GM21367 (cell line): ENCODE results near the gene FIGN.

Experiments used
- ATAC-seq: cut with Tn5 transposase; IDR thresholded peaks from one replicate; pipeline ENCODE4 v1.9.1; 2021; ENCODE audit not compliant: unreplicated experiment

The FIGN gene

DNA sequence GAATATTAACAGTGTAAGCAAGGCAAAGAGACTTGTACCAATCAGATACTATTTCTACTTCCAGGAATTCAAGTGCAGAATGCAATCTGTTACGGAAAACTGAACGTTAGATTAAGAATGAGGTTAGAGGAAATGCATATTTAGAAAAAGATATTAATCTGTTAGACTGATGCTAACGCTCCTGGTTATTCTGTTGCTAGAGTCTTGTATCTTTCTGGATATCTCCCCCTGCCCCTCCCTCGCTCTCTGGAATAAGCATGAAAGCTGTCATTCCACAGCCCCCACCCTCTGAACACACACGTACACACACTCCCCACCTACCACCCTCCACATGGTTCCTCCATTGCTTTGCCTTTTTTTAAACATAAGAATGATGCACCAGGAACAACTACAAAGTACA, 24.1 kb downstream of the FIGN start:
- no peak for ATAC-seq

DNA sequence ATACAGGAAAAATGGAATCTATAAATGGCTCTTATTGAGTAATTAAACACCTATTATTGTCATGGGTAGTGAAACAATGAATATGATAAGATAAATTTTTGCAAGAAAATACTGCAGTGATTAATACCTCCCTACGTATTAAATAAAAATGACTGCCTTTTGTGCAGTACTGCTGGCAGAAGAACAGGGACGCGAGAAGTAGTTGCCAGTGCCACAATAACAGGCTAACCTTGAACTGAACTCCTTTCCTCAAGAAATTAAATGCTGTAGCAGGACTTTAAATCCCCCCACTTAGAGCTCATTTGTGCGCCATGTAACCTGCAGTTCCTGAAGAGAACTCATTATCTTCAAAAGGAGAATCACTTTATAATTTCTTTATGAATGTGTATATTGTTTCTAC, 24.6 kb downstream of the FIGN start:
- ATAC-seq = no peak

DNA sequence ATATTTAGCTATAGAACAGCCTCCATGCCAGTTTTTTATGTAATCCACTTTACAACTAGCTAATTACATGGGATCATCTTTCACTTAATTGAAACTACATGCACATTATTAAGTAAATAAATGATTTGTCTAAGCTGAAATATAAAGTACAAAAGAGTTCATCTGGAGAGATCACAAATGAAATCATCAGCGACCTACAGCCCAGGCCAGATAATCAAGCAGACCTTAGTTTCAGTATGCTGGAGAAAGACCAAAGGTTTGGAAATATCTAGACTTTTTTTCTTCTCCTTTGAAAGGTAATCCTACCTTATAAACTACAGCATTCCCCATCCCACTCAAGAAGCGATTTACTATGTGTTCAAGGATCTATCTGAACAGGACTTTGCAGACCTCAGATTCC, 26.5 kb downstream of the FIGN start:
- ATAC-seq = no peak

DNA sequence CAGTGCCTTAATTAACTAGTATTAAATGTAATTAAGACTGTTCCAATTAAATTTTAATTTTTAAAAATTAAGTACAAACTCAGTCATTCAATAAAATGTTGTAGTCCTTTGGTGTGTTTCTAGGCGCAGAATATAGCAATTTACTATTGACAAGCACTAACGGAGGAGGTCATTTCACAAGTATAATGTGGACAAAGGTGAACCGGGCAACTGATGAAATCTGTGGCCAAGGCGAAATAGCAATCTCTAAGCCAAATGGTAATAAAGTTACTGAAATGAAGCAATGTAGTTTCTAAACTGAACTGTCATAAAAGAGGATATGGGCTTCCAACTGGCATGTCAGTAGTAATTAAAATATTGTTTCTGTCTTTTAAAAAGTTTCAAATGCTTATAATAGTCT, 27.5 kb downstream of the FIGN start:
- no peak for ATAC-seq

DNA sequence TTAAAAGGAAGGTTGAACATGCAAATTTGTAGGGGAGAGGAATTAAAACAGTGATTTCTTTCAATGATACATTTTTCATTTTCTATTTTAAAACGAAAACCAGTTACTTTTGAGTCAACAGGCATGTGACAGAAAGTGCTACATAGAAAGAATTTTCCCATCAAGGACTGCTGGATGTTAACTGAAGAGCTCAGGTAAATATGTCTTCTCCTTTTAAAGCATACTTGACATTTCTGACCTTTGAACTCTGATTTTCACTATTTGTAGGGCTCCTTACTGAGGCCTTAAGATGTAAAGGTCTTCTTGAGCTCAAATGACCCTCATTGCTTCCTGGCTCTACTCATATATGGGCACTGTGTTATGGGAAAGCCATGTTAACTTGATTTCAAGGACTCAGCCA, 32.4 kb downstream of the FIGN start:
- ATAC-seq = no peak

DNA sequence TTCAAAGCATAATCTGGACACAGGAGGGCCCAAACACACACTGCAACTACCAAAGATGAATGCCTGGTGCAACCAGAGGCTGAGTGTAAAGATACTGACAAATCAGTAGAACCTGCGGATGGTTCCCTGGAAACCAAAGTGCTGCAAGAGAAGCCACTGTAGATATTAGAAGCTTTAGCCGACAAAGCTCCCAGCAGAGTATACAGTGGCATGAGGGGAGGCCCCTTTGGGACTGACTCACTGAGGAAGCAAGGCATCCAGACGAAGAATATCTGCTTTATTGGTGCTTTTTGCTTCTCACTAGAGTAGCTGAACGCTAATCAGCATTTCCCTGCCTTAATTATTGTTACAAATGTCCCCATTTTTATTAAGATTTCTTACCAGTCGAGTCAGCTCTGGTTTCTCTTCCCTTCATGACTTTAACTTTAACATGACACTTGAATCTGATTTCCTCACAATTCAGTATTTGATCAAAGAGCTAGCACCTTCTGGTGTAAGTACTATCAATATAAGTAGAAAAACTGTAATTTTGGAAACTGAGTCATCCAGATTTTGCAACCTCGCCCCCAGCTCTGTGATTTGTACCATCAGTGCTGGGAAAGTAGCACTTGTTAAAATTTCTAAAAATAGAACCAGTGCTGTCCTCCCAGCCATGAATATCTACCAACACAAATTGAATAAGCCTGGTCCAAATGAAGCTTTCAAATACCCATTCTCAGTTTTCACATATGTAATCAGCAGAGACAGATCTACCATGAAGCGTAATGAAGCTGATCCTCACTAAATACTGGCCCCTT, 34.2 kb downstream of the FIGN start:
- no peak for ATAC-seq

DNA sequence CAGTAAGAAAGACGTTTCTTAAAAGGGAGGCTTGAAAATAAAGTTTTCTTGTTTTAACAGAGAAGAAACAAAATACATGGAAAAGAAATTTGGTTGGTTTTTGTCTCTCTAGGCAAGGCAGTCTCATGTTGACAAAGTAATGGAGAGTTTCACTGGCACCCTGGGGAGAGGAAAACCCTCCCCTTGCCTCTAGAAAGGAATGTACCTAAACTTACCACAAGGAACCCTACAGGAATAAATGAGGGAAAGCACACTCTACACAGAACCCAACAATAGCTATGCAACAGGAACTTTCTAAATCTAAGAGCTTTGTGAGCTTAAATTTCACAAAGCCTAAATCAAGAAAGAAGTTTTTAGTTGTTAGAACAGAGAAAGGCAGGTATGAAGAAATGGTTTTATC, 37.0 kb downstream of the FIGN start:
- ATAC-seq = no peak

DNA sequence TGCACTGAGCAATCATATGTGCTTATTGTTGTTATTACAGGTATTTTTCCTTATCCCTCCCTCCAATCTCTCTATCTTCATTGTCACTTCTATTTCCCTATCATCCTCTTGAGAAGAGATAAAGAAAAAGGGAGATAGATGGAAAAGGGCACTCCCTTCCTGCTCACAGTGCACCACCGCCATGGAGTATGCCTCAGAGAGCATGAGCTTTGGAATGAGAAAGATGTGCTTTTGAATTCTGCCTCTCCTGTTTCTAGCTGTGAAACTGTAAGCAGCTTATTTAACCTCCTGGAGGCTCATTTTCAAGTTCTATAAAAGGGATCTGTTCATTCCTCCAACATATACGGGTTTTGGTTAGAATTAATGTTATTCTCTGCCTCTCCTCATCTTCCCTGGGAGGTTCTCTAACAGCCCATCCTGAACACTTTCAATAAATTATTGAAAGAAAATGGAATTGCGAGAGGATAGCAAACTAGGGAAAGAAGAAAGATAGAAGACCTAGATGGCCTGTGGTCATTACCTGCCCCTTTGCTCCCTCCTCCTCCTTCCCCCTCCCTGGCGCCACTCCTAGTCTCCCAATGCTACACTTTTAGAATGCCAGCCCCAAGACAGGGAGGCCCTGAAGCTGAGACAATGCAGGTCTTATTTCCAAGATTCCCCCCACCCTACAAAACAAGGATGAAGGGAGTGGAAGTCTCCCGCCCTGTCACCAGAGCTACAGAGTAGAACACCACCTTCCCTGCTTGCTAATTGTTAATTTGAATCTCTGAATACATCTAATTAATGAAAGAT, 37.8 kb downstream of the FIGN start:
- no peak for ATAC-seq

DNA sequence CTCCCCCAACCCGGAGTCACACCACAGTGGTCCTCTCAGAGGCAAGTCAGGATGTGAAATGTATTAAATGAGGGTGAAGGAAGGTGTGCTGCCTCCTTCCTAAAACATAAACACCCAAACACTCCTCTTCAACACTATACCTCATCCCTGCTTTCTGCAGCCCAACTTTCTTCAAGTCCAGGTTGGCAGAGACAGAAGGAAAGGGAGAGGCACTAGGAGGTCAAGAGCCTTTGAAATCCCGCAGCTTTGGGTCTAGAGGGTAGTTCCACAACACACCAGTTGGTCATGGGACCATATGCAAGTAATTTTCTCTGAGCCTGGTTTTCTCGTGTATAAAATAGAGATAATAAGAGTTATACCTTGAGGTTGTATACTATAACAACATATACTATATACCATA, 38.4 kb downstream of the FIGN start:
- no peak for ATAC-seq

DNA sequence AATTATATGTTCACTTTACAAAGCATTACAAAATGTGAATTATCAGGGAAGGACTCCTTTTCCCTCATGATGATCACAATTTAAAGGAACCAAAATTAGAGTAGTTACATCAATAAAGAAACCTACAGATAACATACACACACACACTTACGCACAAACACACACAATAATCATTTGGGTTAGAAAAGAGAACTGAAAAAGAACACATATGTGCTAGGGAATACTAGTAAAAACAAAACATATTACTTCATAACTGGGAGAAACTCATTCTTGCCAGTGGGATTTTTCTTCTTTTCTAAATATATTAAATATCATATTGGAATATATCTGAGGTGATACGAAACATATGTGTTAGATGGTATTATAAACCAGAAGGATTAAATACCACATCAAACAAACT, 42.3 kb downstream of the FIGN start:
- no peak for ATAC-seq

DNA sequence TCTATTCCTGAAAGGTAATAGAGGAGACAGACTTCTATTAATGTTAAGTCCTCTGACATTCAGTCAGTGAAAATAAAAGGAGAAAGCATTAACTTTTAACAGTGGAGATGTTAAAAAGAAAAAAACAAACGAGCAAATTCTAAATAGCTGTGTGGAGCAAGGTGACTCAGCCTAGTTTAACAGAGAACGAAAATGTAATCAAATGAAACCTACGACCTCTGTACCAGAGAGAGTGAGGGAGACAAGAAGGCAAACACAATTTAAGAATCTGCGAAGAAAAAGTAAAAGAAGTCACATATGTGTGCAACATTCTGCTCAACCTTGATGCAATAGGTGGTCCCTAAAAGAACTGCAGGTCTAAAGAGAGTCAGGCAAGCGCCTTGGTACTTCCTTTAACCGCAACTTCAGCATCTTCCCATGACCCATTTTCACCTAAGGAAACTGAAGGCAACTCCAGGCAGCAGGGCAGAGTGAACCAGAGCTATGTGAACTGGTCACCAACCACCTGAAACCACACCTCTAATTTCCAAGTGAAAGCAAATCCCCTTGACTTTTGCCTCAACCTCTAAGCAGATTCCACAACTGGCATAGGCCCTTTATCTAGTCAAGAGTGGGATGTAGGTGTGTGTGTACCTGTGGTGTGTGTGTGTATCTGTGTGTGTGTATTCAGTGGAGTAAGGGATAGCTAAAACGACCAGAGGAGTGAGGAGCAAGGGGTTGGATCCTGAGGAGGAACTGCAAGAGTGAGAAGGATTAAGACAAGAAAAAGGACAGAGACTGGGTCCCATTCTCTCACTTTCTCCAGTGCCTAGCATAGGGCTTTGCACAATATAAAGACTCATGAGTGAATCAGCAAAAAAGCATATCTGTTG, 43.0 kb downstream of the FIGN start:
- ATAC-seq = no peak

DNA sequence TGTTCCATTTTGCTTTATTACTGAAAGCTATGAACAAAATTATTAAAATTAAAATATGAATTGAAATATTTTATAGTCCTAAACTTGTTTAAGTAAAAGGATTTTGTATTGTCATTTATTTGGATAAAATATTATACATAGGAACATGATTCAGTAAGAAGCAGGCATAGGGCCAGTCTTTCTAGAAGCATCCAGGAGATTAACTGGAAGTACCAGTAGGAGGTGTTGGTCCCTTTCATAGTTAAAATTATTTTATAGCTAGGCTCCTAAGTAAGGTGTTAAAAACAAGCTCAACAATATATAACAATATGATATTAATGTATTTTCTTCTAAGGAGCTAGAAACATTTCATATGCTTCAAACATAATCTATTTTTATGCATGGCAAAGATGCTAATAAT, 43.7 kb downstream of the FIGN start:
- no peak for ATAC-seq

DNA sequence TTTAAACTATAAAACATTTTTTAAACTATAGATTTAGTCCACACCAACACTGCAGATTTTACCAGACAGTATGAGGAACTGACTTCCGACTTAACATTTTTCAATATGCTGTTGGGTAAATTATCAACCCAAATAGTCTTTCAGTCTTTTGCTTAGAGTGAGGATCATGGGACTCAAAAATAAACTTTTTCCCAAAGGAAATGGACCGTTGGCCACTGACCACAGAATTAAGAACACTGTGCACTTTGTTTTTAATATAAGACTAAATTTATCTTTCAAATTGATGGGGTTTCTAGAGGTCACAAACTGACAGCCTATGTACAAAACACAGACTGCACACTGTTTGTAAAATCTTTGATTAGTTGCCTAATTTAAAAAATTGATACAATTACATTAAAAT, 44.9 kb downstream of the FIGN start:
- ATAC-seq = no peak

DNA sequence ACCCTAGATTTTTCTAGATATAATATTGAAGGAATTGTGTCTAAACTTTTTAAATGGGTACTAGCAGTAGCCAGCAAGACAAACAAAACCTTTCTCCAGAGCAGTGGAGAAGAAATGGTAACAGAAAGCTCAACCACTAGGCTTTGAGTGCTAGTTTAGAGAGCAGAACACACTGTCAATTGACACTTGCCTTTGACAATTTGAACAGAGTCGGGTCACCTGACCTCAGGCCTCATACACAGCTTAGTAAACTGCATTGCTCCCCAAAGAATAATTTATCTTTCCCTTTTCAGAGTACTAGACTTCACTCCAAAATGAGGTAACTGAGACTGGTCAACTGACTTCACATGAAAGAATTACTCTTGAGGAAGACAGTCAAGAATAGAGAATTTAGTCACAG, 48.6 kb downstream of the FIGN start:
- no peak for ATAC-seq

DNA sequence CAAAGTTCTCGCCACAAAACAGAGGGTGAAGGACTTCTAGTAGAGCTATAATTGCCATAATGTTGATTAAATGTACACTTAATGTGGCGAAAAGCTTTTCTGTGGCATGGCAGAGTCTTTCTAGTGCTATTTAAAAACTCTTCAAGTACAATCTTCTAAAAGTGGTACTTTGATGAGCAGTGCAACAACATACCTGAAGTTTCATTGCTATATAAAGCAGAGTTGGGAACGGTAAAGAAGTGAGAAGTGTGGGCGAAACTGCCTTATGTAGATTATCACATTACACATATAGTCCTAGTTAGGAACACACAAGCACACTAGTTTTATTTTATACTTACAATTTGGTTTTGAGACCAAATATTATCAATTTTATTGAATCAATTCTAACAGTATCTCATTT, 49.5 kb downstream of the FIGN start:
- no peak for ATAC-seq

DNA sequence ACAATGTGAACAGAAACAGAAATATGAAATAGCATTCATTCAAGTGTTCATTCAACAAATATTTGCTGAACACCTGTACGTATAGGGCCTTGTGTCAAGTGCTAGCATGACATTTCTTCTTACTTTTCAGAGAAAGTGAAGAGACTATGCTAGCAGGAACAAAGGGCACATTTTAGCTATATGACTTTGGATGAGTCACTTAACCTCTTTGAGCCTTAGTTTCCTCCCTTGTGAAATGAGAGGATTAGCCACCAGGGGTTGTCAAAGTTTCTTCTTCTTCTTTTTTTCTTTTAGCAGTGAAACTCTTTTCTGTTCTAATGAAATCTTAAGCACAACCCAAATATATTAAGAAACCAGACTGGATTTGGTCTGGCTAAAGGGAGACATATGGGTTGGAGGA, 53.1 kb downstream of the FIGN start:
- no peak for ATAC-seq

DNA sequence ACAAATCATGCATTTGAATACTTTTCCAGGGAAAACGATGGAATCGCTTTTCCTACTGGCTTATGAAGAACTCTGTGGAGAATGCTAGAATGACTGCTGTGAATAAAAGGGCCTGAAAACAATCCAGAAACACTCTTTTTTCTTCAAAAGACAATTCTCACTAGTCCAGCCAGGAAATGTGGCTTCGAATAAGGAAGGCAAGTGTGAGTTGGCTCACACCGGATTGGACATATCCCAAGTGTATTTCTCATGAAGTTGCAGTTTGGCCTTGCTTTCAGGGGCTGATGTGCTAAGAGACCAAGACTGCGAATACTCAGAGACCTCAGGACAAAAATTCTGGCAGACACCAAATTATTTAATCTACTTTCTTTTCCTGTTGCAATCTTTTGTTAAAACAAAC, 54.1 kb downstream of the FIGN start:
- ATAC-seq = no peak

DNA sequence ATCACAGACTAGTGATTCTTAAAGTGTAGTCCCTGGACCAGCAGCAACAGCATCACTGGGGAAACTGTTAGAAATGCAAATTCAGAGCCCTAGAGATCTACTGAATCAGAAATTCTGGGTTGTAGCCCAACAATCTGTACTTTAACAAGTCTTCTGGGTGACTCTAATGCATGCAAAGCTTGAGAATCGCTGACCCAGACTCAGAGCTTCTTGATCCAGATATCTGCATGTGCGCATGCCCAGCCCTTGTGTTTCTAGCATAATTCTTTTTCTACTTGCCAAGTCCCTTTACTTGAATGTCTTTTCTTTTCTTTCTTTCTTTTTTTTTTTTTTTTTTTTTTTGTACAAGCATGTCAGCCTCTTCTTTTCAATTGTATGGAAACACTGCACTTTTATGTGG, 60.4 kb downstream of the FIGN start:
- no peak for ATAC-seq

DNA sequence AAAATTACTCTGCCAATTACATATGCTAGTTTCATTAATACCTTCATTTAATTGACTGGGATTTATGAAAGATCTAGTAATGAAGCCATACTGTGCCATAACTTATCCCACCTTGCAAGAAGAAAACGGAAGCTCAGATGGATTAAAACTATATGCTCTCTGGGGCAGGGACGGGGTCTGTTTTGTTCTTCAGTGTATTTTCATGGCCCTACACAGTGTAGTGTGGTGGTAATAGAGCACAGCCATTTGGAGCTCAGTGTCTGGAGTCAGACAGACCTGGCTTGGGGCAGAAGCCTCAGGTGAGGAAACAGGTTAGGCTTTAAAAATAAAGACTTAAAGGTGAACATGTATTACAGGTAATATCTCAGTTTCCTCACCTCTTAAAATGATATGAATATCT, 62.3 kb downstream of the FIGN start:
- no peak for ATAC-seq

DNA sequence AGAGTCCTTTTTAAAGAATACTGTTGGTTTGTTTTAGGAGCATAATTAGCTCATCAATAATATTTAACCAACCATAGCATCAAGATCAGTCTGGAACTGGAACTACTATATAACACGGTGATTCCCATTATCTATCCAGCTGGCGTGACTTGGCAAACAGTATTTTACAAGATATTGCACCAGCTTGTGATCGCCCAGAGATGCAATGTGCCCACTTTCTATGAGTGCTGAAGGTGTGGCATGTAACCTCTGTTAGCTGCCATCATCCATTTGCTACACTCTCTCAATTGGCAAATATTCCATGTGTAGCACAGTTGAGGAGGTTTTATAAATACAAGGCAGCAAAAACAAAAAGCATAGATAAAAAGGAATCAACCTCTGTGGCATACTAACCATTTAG, 64.9 kb downstream of the FIGN start:
- ATAC-seq = no peak

DNA sequence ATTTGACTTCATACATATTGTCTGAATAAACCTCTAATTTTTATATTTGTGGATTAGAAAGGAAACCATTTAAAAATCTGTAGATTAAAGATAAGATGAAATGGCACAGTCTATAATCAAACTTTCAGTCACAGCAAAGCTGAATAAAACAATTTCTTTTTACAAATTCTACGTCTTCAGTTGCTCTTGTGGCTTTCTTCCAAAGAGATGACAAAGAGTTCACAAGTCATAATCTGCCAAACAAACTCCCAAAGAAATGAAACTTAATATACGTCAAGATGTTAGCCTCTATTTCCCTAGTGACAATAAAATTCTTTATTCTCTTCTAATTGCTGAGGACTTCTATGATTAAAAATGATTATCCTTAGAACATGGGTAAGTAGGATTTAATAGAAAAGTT, 66.3 kb downstream of the FIGN start:
- ATAC-seq = no peak
